GM18498 (cell line): ENCODE results near the gene NCF2.
A peak's percentile ranks its signal among the peaks of the same experiment; 100 is the strongest.

ENCODE experiments used
- ATAC-seq: cut with Tn5 transposase; IDR thresholded peaks from one replicate; pipeline ENCODE4 v1.9.1; 2021; ENCODE audit warnings: mild to moderate bottlenecking, moderate library complexity; ENCODE audit not compliant: unreplicated experiment

NCF2 gene

GRCh38 chr1:183612407-183612806 lies 22.1 kb upstream of the NCF2 start:
- no peak for ATAC-seq

GRCh38 chr1:183611021-183611420 lies 20.8 kb upstream of the NCF2 start:
- ATAC-seq: no peak

- ATAC-seq: no peak
Observed at GRCh38 chr1:183609759-183610452, 19.6 kb upstream of the NCF2 start.

- ATAC-seq: peak; percentile 43
Observed at GRCh38 chr1:183609313-183609712, 19.1 kb upstream of the NCF2 start.

GRCh38 chr1:183607322-183607980 lies 17.2 kb upstream of the NCF2 start:
- no peak for ATAC-seq

GRCh38 chr1:183605904-183606303 lies 15.6 kb upstream of the NCF2 start:
- ATAC-seq: no peak

- peak; percentile 36 for ATAC-seq
Observed at GRCh38 chr1:183604815-183605214, 14.6 kb upstream of the NCF2 start.

GRCh38 chr1:183604038-183604808 lies 14.0 kb upstream of the NCF2 start:
- ATAC-seq: peak; percentile 55

- no peak for ATAC-seq
Observed at GRCh38 chr1:183602510-183602909, 12.3 kb upstream of the NCF2 start.

GRCh38 chr1:183600634-183601033 lies 10.4 kb upstream of the NCF2 start:
- ATAC-seq: no peak

- ATAC-seq: no peak
Observed at GRCh38 chr1:183600136-183600535, 9.9 kb upstream of the NCF2 start.

GRCh38 chr1:183598386-183598785 lies 8.1 kb upstream of the NCF2 start:
- peak; percentile 74 for ATAC-seq

- ATAC-seq: no peak
Observed at GRCh38 chr1:183597656-183598347, 7.5 kb upstream of the NCF2 start.

GRCh38 chr1:183596500-183596899 lies 6.2 kb upstream of the NCF2 start:
- ATAC-seq: no peak

GRCh38 chr1:183595537-183595936 lies 5.3 kb upstream of the NCF2 start:
- ATAC-seq: no peak

- ATAC-seq: peak; percentile 51
Observed at GRCh38 chr1:183593356-183593755, 3.1 kb upstream of the NCF2 start.

- no peak for ATAC-seq
Observed at GRCh38 chr1:183592733-183593132, 2.5 kb upstream of the NCF2 start.

- no peak for ATAC-seq
Observed at GRCh38 chr1:183589874-183590243, 400 bp downstream of the NCF2 start.

GRCh38 chr1:183589384-183589783 lies 875 bp downstream of the NCF2 start:
- no peak for ATAC-seq

- ATAC-seq: no peak
Observed at GRCh38 chr1:183588827-183589226, 1.4 kb downstream of the NCF2 start.

GRCh38 chr1:183586926-183587325 lies 3.3 kb downstream of the NCF2 start:
- ATAC-seq: no peak
